Left cardiac atrium (tissue), 4 donors: ENCODE measurements around the gene HOXB5. TPM values are rescaled to one million over a fixed set of nuclear protein-coding genes. Genes with fewer than 3 reads are reported as not detected.

ENCODE experiments used
- ATAC-seq, 2 donors: fragments of 200-7000 bp; cut with Tn5 transposase; one replicate each; pipeline ENCODE4 v1.9.1; 2020; ENCODE audit warnings: mild to moderate bottlenecking in 2 of 2, moderate library complexity in 2 of 2
- DNase-seq: peaks from one replicate; pipeline ENCODE4 v3.0.0-alpha.2; 2020
- intact Hi-C, 2 donors: fragments of 100-400 bp; cut with DNase I; formaldehyde crosslinking; loops; one replicate each; pipeline versions ENCODE4 v1.14.1 to v1.15.1; 2022 to 2023
- total RNA-seq, 2 donors: library from RNA; stranded (reverse); fragmentation: NEBNext Ultra II Directional; extraction: Animal tissue kit (Norgen Biotek cat#: 25700); gene quantifications; one replicate each; pipeline ENCODE4 v1.2.1, GENCODE V29; 2021
- donor health status: DM: no; HTN: yes; CAD: no.
- donor health status: DM: no; HTN: yes; CAD: no; lungs with severe emphysema.
- donor health status: DM: yes; HTN: yes; CAD: no.
- donor health status: Dilated cardiomyopathy.

Gene HOXB5
- total RNA-seq, 2 donors from 2014 or later: 0.41 TPM; not detected in 1

GRCh38 chr17:48618256-48618896 is 24.8 kb upstream of the HOXB5 start:
- intact Hi-C loops: loop anchor here (5.0 to 10.0 kb wide), 3 partner anchors 284 to 594 kb away; no protein-coding TSS in a partner anchor
- peak; percentile 91 to 93 for ATAC-seq

GRCh38 chr17:48617471-48618255 is 24.1 kb upstream of the HOXB5 start:
- intact Hi-C loops: loop anchor here (5.0 to 10.0 kb wide), 3 partner anchors 283 to 593 kb away; no protein-coding TSS in a partner anchor
- DNase-seq: no peak
- ATAC-seq: no peak

More at GRCh38 chr17:48618256-48618896, 24.8 kb upstream of the HOXB5 start:
- peak; percentile 84 for DNase-seq

- ATAC-seq: no peak
- DNase-seq: no peak
- intact Hi-C loops: loop anchor here (5.0 to 10.0 kb wide), 3 partner anchors 282 to 592 kb away; no protein-coding TSS in a partner anchor
Measured at GRCh38 chr17:48616717-48617470, 23.3 kb upstream of the HOXB5 start.

- ATAC-seq (no peak), DNase-seq (no peak)
- intact Hi-C loops: loop anchor here (5.0 to 10.0 kb wide), 3 partner anchors 281 to 591 kb away; no protein-coding TSS in a partner anchor
Measured at GRCh38 chr17:48615963-48616716, 22.6 kb upstream of the HOXB5 start.

- ATAC-seq: no peak
- no peak for DNase-seq
- intact Hi-C loops: loop anchor here (5.0 to 10.0 kb wide), 3 partner anchors 281 to 591 kb away; no protein-coding TSS in a partner anchor
Measured at GRCh38 chr17:48615047-48615962, 21.7 kb upstream of the HOXB5 start, which contains the start of gene HOXB8. Gene HOXB8 (minus strand): TSS chr17:48615292. CDS start chr17:48614704, 588 bp downstream.

- ATAC-seq (no peak), DNase-seq (no peak)
- intact Hi-C loops: loop anchor here (10.0 kb wide), 2 partner anchors 279 to 589 kb away; no protein-coding TSS in a partner anchor
Measured at GRCh38 chr17:48613862-48614694, 20.5 kb upstream of the HOXB5 start.

- intact Hi-C loops: loop anchor here (10.0 kb wide), 2 partner anchors 278 to 588 kb away; no protein-coding TSS in a partner anchor
- ATAC-seq: peak; percentile 40 to 52
- no peak for DNase-seq
Measured at GRCh38 chr17:48612854-48613691, 19.5 kb upstream of the HOXB5 start.

- ATAC-seq (no peak), DNase-seq (no peak)
- intact Hi-C loops: loop anchor here (10.0 kb wide), 2 partner anchors 278 to 588 kb away; no protein-coding TSS in a partner anchor
Measured at GRCh38 chr17:48612456-48612853, 18.9 kb upstream of the HOXB5 start.

GRCh38 chr17:48611681-48612455 is 18.3 kb upstream of the HOXB5 start:
- no peak for ATAC-seq
- intact Hi-C loops: loop anchor here (10.0 kb wide), 2 partner anchors 277 to 587 kb away; no protein-coding TSS in a partner anchor
- DNase-seq: no peak

GRCh38 chr17:48611213-48611612 is 17.6 kb upstream of the HOXB5 start:
- intact Hi-C loops: loop anchor here (10.0 kb wide), 2 partner anchors 276 to 586 kb away; no protein-coding TSS in a partner anchor
- ATAC-seq (peak in 1 of 2 donors; percentile 8), DNase-seq (no peak)

GRCh38 chr17:48610282-48611211 is 17.0 kb upstream of the HOXB5 start, which contains the start of gene HOXB7:
Gene HOXB7 (minus strand): TSS chr17:48611017. CDS start chr17:48610918, 99 bp downstream.
- peak; percentile 63 for DNase-seq
- intact Hi-C loops: loop anchor here (10.0 kb wide), 2 partner anchors 276 to 586 kb away; no protein-coding TSS in a partner anchor

GRCh38 chr17:48609759-48610281 is 16.2 kb upstream of the HOXB5 start:
- ATAC-seq (no peak), DNase-seq (no peak)
- intact Hi-C loops: loop anchor here (10.0 kb wide), 2 partner anchors 275 to 585 kb away; no protein-coding TSS in a partner anchor

More at GRCh38 chr17:48610282-48611211, 17.0 kb upstream of the HOXB5 start, which contains the start of gene HOXB7:
- peak; percentile 5 to 48 for ATAC-seq

- no peak for DNase-seq
- ATAC-seq: no peak
- intact Hi-C loops: no loop called here
Measured at GRCh38 chr17:48609033-48609432, 15.5 kb upstream of the HOXB5 start.
